Smooth muscle cell (in vitro differentiated cells): ENCODE measurements around the gene PADI2. TPM values are rescaled to one million over a fixed set of nuclear protein-coding genes. Genes with fewer than 3 reads are reported as not detected.

Experiments
- DNase-seq: peaks from one replicate; lab custom pipeline; 2025; ENCODE audit not compliant: unreplicated experiment; lab: John Stamatoyannopoulos, UW
- H2AFZ ChIP-seq: fragments of 200-600 bp; sonication (generic); 2 replicates; pipeline ENCODE4 v1.6.0; 2016; ENCODE audit warnings: antibody characterized with exemption, low read depth, mild to moderate bottlenecking
- H3F3A ChIP-seq: fragments of 200-600 bp; sonication (generic); 2 replicates; pipeline ENCODE4 v1.6.0; 2017; ENCODE audit warnings: antibody characterized with exemption, low read depth
- H3K27ac ChIP-seq: fragments of 200-600 bp; sonication (generic); 2 replicates; pipeline ENCODE4 v1.5.1; 2016; ENCODE audit warnings: low read depth, mild to moderate bottlenecking
- H3K27me3 ChIP-seq: fragments of 200-600 bp; sonication (generic); 2 replicates; pipeline ENCODE4 v1.6.1; 2016; ENCODE audit warnings: low read depth, mild to moderate bottlenecking
- H3K36me3 ChIP-seq: fragments of 200-600 bp; sonication (generic); 2 replicates; pipeline ENCODE4 v1.5.1; 2016; ENCODE audit warnings: low read depth
- H3K4me1 ChIP-seq: fragments of 200-600 bp; sonication (generic); 2 replicates; pipeline ENCODE4 v1.5.1; 2016; ENCODE audit warnings: low read depth
- H3K4me2 ChIP-seq: fragments of 200-600 bp; sonication (generic); 2 replicates; pipeline ENCODE4 v1.6.0; 2016; ENCODE audit warnings: mild to moderate bottlenecking
- H3K4me3 ChIP-seq: fragments of 200-600 bp; sonication (generic); 2 replicates; pipeline ENCODE4 v1.5.1; 2016; ENCODE audit warnings: mild to moderate bottlenecking
- H3K79me2 ChIP-seq: fragments of 200-600 bp; sonication (generic); 2 replicates; pipeline ENCODE4 v1.6.0; 2016; ENCODE audit warnings: low read depth, mild to moderate bottlenecking
- H3K9ac ChIP-seq: fragments of 200-600 bp; sonication (generic); 2 replicates; pipeline ENCODE4 v1.6.0; 2016; ENCODE audit warnings: low read depth
- H3K9me3 ChIP-seq: fragments of 200-600 bp; sonication (generic); replicated peaks from 2 replicates; pipeline ENCODE4 v1.5.1; 2016; ENCODE audit warnings: low read depth
- H4K20me1 ChIP-seq: fragments of 200-600 bp; sonication (generic); 2 replicates; pipeline ENCODE4 v1.6.0; 2016; ENCODE audit warnings: low read depth
- WGBS: methylation state at CpG from one replicate; pipeline ENCODE4 v1.1.7; 2016; ENCODE audit warnings: low lambda C conversion rate; 5-methylcytosine and 5-hydroxymethylcytosine counted together
- polyA plus RNA-seq: library from polyadenylated mRNA; unstranded; fragments of >200 nt; fragmentation: Nextera tagmentation; extraction: Ambion mirVana; gene quantifications from 2 replicates; pipeline ENCODE4 v1.2.1, GENCODE V29; 2016
- total RNA-seq: library from RNA; depleted of rRNA; stranded (reverse); fragments of >200 nt; gene quantifications from 2 replicates; pipeline ENCODE4 v1.2.3, GENCODE V29; 2014
- TF ChIP-seq, protein P1 (sequence below): fragments of 200-600 bp; sonication (generic); IDR thresholded peaks from 2 replicates; pipeline ENCODE4 v1.5.1; 2017; ENCODE audit warnings: borderline replicate concordance, mild to moderate bottlenecking, antibody characterized with exemption; ENCODE audit not compliant: insufficient read depth, poor library complexity, severe bottlenecking

Gene PADI2
- total and polyA plus RNA-seq, 2 experiments from 2014 or later, result not detected

DNA sequence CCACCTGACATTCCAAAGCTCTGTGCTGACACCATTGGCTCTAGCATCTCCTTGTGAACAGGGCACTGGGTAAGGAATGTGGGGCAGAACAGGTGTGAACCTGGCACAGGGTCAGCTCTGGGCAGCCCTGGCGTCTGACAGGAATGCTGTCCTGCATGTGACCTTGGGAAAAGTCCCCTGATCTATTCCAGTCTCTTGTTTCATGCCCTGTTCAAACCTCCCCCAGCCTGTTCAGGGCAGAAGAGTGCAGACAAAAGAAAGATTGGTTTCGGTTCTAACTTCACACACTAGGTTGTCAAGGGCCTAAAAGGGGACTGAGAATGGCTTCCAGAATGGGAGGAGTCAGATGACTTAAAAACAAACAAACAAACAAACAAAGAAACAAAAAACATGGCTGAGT lies 37.8 kb downstream of the PADI2 start:
- H3K36me3 ChIP-seq, result no peaks in the 10 kb centered on the region
- TF ChIP-seq, protein P1, sequence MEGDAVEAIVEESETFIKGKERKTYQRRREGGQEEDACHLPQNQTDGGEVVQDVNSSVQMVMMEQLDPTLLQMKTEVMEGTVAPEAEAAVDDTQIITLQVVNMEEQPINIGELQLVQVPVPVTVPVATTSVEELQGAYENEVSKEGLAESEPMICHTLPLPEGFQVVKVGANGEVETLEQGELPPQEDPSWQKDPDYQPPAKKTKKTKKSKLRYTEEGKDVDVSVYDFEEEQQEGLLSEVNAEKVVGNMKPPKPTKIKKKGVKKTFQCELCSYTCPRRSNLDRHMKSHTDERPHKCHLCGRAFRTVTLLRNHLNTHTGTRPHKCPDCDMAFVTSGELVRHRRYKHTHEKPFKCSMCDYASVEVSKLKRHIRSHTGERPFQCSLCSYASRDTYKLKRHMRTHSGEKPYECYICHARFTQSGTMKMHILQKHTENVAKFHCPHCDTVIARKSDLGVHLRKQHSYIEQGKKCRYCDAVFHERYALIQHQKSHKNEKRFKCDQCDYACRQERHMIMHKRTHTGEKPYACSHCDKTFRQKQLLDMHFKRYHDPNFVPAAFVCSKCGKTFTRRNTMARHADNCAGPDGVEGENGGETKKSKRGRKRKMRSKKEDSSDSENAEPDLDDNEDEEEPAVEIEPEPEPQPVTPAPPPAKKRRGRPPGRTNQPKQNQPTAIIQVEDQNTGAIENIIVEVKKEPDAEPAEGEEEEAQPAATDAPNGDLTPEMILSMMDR, result no peak
- no peaks in the 10 kb centered on the region for H3K79me2 ChIP-seq
- H3K27ac ChIP-seq, result no peak overlapping the region
- DNase-seq, result no peak
- H3K4me1 ChIP-seq, result no peaks in the 10 kb centered on the region
- no peaks in the 10 kb centered on the region for H4K20me1 ChIP-seq
- H3K9ac ChIP-seq, result no peak overlapping the region
- H2AFZ ChIP-seq, result no peak overlapping the region
- H3K4me2 ChIP-seq, result no peak overlapping the region
- no peaks in the 10 kb centered on the region for H3F3A ChIP-seq
- no peak overlapping the region for H3K4me3 ChIP-seq
- no peaks in the 10 kb centered on the region for H3K27me3 ChIP-seq
- no peaks in the 10 kb centered on the region for H3K9me3 ChIP-seq
- WGBS, result 88% methylated on average over 2 of the region's 2 CpGs

DNA sequence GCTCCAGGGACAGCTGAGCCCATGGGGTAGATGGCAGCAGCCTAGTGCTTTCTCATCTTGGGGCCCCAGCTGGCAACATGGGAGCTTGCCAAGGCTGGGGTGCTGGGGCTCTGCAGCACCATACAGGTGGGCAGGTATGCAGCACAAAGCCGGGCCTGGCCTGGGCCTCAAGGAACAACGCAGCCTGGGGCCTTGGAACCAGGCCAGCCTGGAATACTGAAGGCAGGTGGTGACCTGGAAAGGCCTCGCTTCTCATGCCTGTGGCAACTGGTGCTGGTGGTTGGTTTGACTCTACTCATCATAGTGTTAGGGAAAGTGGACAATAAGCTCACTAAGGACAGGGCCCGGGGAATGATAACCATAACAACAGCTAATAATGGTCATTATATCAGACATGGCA lies 38.4 kb downstream of the PADI2 start:
- Histone ChIP-seq H3K79me2 (no peaks in the 10 kb centered on the region), H2AFZ (no peak overlapping the region), H3K9ac (no peak overlapping the region), H3K36me3 (no peaks in the 10 kb centered on the region), H3K9me3 (no peaks in the 10 kb centered on the region), H3K4me1 (no peaks in the 10 kb centered on the region), H3K27me3 (no peaks in the 10 kb centered on the region), H3K27ac (no peak overlapping the region), H4K20me1 (no peaks in the 10 kb centered on the region), H3F3A (no peaks in the 10 kb centered on the region), H3K4me2 (no peak overlapping the region), H3K4me3 (no peak overlapping the region)
- WGBS, result 86% methylated on average over 4 of the region's 4 CpGs
- TF ChIP-seq, protein P1, result no peak
- DNase-seq, result no peak

DNA sequence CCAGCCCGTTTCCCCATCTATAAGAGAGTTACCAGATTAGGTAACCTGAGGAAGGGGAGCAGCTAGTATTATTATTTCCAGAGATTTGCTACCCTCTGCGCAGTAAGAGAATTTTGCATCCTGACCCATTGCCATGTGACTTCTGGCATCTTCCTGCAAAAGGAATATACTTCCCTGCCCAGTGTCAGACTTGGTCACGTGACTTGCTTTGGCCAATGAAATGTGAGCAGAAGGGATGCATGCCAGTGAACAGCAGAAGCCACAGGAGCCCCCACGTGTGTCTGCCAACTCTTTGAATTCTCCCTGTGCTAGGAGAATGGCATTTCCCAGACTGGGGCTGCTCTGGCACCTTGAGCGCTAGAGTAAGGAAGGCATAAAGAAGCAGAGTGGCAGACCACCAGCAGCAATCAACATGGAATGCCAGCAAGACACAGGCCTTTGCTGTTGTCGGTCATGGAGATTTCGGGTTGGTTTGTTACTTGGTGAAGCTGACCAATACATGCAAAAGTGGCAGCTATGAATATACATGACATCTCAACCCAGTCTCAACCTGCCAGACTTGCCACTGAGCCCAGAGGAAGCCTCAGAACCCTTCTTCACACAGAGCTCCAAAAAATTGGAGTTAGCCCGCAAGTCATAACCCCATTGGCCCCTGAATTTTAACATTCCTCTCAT lies 39.0 kb downstream of the PADI2 start:
- TF ChIP-seq, protein P1, result no peak
- H3K4me3 ChIP-seq, result no peak overlapping the region
- WGBS, result 93% methylated on average over 8 of the region's 8 CpGs
- H3K9me3 ChIP-seq, result no peaks in the 10 kb centered on the region
- H3F3A ChIP-seq, result no peaks in the 10 kb centered on the region
- no peak overlapping the region for H3K9ac ChIP-seq
- DNase-seq, result no peak
- H2AFZ ChIP-seq, result no peak overlapping the region
- no peaks in the 10 kb centered on the region for H3K27me3 ChIP-seq
- H3K36me3 ChIP-seq, result no peaks in the 10 kb centered on the region
- no peak overlapping the region for H3K4me2 ChIP-seq
- no peak overlapping the region for H3K27ac ChIP-seq
- H3K79me2 ChIP-seq, result no peaks in the 10 kb centered on the region
- H3K4me1 ChIP-seq, result no peaks in the 10 kb centered on the region
- no peaks in the 10 kb centered on the region for H4K20me1 ChIP-seq
